PC-9 (cell line): Measurements from ENCODE around the gene HOXB3.

ENCODE experiments used
- EZH2 ChIP-seq: fragments of 200-600 bp; sonication (generic); IDR thresholded peaks from 2 replicates; pipeline ENCODE4 v1.8.0; 2017; ENCODE audit warnings: antibody characterized with exemption, low read depth
- TF ChIP-seq, protein P1 (sequence below): fragments of 200-600 bp; sonication (generic); conservative IDR thresholded peaks from 2 replicates; pipeline ENCODE4 v1.6.1; 2017; ENCODE audit warnings: mixed run types, antibody characterized with exemption, mild to moderate bottlenecking, moderate library complexity

DNA sequence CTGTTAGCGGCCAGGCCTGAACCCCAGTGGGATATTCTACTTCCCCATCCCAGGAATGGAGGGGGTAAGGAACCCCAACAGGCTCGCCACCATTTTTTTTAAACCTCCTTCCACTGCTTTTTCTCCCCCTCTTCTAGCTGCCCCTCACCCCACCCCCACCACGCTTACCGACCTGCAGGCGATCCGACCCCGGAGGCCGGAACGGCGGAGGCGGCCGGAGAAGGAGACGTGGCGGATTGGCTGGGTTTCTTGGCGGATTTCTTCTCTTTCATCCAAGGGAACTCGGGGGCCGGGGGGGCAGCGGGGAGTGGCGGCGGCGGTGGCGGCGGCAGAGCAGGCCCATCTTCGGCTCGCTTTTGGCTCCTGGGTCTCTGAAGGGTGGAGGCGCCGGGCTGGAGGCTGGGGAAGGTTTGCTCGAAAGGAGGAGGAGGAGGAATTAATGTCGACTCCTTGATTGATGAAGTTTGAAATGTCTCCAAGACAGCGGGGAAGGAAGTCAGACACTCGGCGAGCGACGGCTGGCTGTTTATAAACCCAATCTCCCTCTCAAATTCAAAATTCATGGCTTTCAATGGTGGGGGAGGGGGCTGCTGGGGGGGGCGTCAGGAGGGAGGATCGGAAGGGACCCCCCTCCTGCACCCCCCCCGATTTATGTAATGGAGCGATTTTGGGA is 45.6 kb downstream of the HOXB3 start:
- TF ChIP-seq, protein P1, sequence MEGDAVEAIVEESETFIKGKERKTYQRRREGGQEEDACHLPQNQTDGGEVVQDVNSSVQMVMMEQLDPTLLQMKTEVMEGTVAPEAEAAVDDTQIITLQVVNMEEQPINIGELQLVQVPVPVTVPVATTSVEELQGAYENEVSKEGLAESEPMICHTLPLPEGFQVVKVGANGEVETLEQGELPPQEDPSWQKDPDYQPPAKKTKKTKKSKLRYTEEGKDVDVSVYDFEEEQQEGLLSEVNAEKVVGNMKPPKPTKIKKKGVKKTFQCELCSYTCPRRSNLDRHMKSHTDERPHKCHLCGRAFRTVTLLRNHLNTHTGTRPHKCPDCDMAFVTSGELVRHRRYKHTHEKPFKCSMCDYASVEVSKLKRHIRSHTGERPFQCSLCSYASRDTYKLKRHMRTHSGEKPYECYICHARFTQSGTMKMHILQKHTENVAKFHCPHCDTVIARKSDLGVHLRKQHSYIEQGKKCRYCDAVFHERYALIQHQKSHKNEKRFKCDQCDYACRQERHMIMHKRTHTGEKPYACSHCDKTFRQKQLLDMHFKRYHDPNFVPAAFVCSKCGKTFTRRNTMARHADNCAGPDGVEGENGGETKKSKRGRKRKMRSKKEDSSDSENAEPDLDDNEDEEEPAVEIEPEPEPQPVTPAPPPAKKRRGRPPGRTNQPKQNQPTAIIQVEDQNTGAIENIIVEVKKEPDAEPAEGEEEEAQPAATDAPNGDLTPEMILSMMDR = no peak
- TF ChIP-seq EZH2 = no peak
